Neural progenitor cell (in vitro differentiated cells): ENCODE results near the gene SPHKAP. TPM values are rescaled to one million over a fixed set of nuclear protein-coding genes. Genes with fewer than 3 reads are reported as not detected.

Experiments used
- DNase-seq: peaks from one replicate; pipeline ENCODE4 v3.0.0-alpha.2; 2016; ENCODE audit warnings: low spot score
- H2AFZ ChIP-seq: fragments of 200-600 bp; sonication (generic); replicated peaks from 2 replicates; pipeline ENCODE4 v1.6.1; 2016; ENCODE audit warnings: antibody characterized with exemption
- H3F3A ChIP-seq: fragments of 200-600 bp; sonication (generic); 2 replicates; pipeline ENCODE4 v1.6.1; 2016; ENCODE audit warnings: antibody characterized with exemption, low read depth
- H3K27ac ChIP-seq: fragments of 200-600 bp; sonication (generic); 2 replicates; pipeline ENCODE4 v1.5.1; 2016; ENCODE audit warnings: mild to moderate bottlenecking
- H3K27me3 ChIP-seq: fragments of 200-600 bp; sonication (generic); 2 replicates; pipeline ENCODE4 v1.6.1; 2016; ENCODE audit warnings: mild to moderate bottlenecking, moderate library complexity
- H3K36me3 ChIP-seq: fragments of 200-600 bp; sonication (generic); 2 replicates; pipeline ENCODE4 v1.5.1; 2016
- H3K4me1 ChIP-seq: fragments of 200-600 bp; sonication (generic); 2 replicates; pipeline ENCODE4 v1.6.1; 2016; ENCODE audit warnings: mixed run types
- H3K4me2 ChIP-seq: fragments of 200-600 bp; sonication (generic); 2 replicates; pipeline ENCODE4 v1.6.1; 2016
- H3K4me3 ChIP-seq: fragments of 200-600 bp; sonication (generic); 2 replicates; pipeline ENCODE4 v1.5.1; 2016
- H3K79me2 ChIP-seq: fragments of 200-600 bp; sonication (generic); 2 replicates; pipeline ENCODE4 v1.6.1; 2016; ENCODE audit warnings: low read depth
- H3K9ac ChIP-seq: fragments of 200-600 bp; sonication (generic); 2 replicates; pipeline ENCODE4 v1.6.1; 2016
- H3K9me3 ChIP-seq: fragments of 200-600 bp; sonication (generic); 2 replicates; pipeline ENCODE4 v1.5.1; 2016; ENCODE audit warnings: low read depth
- H4K20me1 ChIP-seq: fragments of 200-600 bp; sonication (generic); 2 replicates; pipeline ENCODE4 v1.6.1; 2016; ENCODE audit warnings: low read depth
- H3K27ac Mint-ChIP-seq: 3 replicates; pipeline ENCODE4 v1.8.0; 2021; ENCODE audit warnings: mixed read lengths
- H3K27me3 Mint-ChIP-seq: 2 replicates; pipeline ENCODE4 v1.8.0; 2022; ENCODE audit warnings: low read depth, mild to moderate bottlenecking, inconsistent platforms, moderate library complexity, mixed read lengths; ENCODE audit not compliant: insufficient read depth
- H3K36me3 Mint-ChIP-seq: 3 replicates; pipeline ENCODE4 v1.8.0; 2021; ENCODE audit warnings: mixed read lengths
- H3K4me1 Mint-ChIP-seq: 3 replicates; pipeline ENCODE4 v1.8.0; 2021; ENCODE audit warnings: mixed read lengths
- H3K4me3 Mint-ChIP-seq: 3 replicates; pipeline ENCODE4 v1.8.0; 2021; ENCODE audit warnings: mild to moderate bottlenecking, moderate library complexity, mixed read lengths
- H3K9me3 Mint-ChIP-seq: 3 replicates; pipeline ENCODE4 v1.8.0; 2020; ENCODE audit warnings: mixed read lengths
- EZH2 ChIP-seq: fragments of 200-600 bp; sonication (generic); IDR thresholded peaks from 2 replicates; pipeline ENCODE4 v1.6.1; 2017; ENCODE audit warnings: antibody characterized with exemption, mild to moderate bottlenecking, moderate library complexity
- EZH2phosphoT487 ChIP-seq: fragments of 200-600 bp; sonication (generic); IDR thresholded peaks from 2 replicates; pipeline ENCODE4 v1.6.1; 2017; ENCODE audit warnings: antibody characterized with exemption
- small RNA-seq: library from RNA; depleted of rRNA; stranded (forward); fragments of <200 nt; gene quantifications from one replicate; pipeline ENCODE3, GENCODE V24; 2015
- total RNA-seq: library from RNA; depleted of rRNA; stranded (reverse); fragments of >200 nt; gene quantifications from 2 replicates; pipeline ENCODE4 v1.2.3, GENCODE V29; 2015; ENCODE audit warnings: low replicate concordance
- TF ChIP-seq, protein P1 (sequence below): fragments of 200-600 bp; sonication (generic); IDR thresholded peaks from 2 replicates; pipeline ENCODE4 v1.5.1; 2017; ENCODE audit warnings: antibody characterized with exemption, mild to moderate bottlenecking

Gene SPHKAP
- total RNA-seq, 1 donor from 2014 or later: not detected

DNA sequence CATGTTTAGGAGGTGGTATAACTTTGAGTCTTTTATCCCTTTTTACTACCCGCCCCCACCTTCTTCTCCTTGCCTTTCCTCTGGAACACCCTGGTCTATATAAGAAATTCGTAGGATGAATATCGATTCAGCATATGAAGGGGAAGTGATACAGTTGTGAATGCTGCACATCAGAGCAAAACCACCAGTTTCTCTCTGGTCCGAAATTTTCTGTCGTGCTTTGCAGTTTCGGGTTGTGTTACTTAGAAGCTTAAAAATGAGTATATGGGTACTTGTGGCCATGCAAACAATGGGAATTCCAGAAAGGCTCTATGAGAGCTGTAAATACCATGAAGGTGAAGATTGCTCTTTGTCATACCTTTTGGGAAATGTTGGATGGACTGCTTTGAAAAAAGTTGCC is 249.5 kb downstream of the SPHKAP start:
- Histone ChIP-seq H2AFZ (no peak overlapping the region), H3F3A (no peaks in the 10 kb centered on the region), H3K4me2 (no peak overlapping the region), H3K27me3 (no peaks in the 10 kb centered on the region), H4K20me1 (no peaks in the 10 kb centered on the region), H3K27ac (no peak overlapping the region), H3K9me3 (no peaks in the 10 kb centered on the region), H3K9ac (no peak overlapping the region), H3K4me1 (no peaks in the 10 kb centered on the region), H3K36me3 (no peaks in the 10 kb centered on the region), H3K79me2 (no peaks in the 10 kb centered on the region), H3K4me3 (no peak overlapping the region)
- no peak overlapping the region for H3K27ac Mint-ChIP-seq
- no peak for DNase-seq
- H3K27me3 Mint-ChIP-seq: peaks cover 3% of the 10 kb centered on the region
- no peaks in the 10 kb centered on the region for H3K4me1 Mint-ChIP-seq
- no peaks in the 10 kb centered on the region for H3K36me3 Mint-ChIP-seq
- H3K9me3 Mint-ChIP-seq: peaks cover 9% of the 10 kb centered on the region
- H3K4me3 Mint-ChIP-seq: no peak overlapping the region
- TF ChIP-seq, protein P1, sequence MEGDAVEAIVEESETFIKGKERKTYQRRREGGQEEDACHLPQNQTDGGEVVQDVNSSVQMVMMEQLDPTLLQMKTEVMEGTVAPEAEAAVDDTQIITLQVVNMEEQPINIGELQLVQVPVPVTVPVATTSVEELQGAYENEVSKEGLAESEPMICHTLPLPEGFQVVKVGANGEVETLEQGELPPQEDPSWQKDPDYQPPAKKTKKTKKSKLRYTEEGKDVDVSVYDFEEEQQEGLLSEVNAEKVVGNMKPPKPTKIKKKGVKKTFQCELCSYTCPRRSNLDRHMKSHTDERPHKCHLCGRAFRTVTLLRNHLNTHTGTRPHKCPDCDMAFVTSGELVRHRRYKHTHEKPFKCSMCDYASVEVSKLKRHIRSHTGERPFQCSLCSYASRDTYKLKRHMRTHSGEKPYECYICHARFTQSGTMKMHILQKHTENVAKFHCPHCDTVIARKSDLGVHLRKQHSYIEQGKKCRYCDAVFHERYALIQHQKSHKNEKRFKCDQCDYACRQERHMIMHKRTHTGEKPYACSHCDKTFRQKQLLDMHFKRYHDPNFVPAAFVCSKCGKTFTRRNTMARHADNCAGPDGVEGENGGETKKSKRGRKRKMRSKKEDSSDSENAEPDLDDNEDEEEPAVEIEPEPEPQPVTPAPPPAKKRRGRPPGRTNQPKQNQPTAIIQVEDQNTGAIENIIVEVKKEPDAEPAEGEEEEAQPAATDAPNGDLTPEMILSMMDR: no peak
- TF ChIP-seq EZH2 (no peak), EZH2phosphoT487 (no peak)

Small RNA genes within 50 kb of the gene (small RNA-seq; reads per million reads assigned to genes)
- gene RNU6-624P: not detected
